PC-9 (cell line): ENCODE data around the gene NPR2. TPM values are rescaled to one million over a fixed set of nuclear protein-coding genes. Genes with fewer than 3 reads are reported as not detected.

Experiments
- BruUV-seq: library from RNA; stranded (reverse); fragments of 400-500 nt; replicated peaks from 2 replicates; lab custom pipeline; 2021; lab: Mats Ljungman, UMichigan
- CTCF ChIA-PET: fragments of 300-600 bp; sonication (Branson Sonifier 250); formaldehyde crosslinking; loops from one replicate; lab custom pipeline; 2022; ENCODE audit warnings: antibody characterized with exemption; lab: Charles Lee
- POLR2A ChIA-PET: fragments of 300-600 bp; sonication (Branson Sonifier 250); formaldehyde crosslinking; loops from one replicate; lab custom pipeline; 2022; ENCODE audit warnings: antibody characterized with exemption; ENCODE audit not compliant: unreplicated experiment; lab: Charles Lee
- DNase-seq, 2 experiments: peaks; one replicate each; pipeline versions ENCODE4 v3.0.0 to v3.0.0-alpha.2; 2015 to 2022; ENCODE audit warnings: mixed read lengths in 1 of 2
- H2AFZ ChIP-seq: fragments of 200-600 bp; sonication (generic); 2 replicates; pipeline ENCODE4 v1.8.1; 2017; ENCODE audit warnings: antibody characterized with exemption
- H3F3A ChIP-seq: fragments of 200-600 bp; sonication (generic); 2 replicates; pipeline ENCODE4 v1.8.1; 2017; ENCODE audit warnings: antibody characterized with exemption, mild to moderate bottlenecking, low read depth; ENCODE audit not compliant: insufficient read depth
- H3K27ac ChIP-seq: fragments of 200-600 bp; sonication (generic); 2 replicates; pipeline ENCODE4 v1.6.1; 2016; ENCODE audit warnings: mixed run types
- H3K27me3 ChIP-seq: fragments of 200-600 bp; sonication (generic); 2 replicates; pipeline ENCODE4 v1.6.1; 2016; ENCODE audit warnings: low read depth, mixed run types; ENCODE audit not compliant: insufficient read depth
- H3K36me3 ChIP-seq: fragments of 200-600 bp; sonication (generic); 2 replicates; pipeline ENCODE4 v1.6.1; 2016; ENCODE audit warnings: low read depth, mixed run types
- H3K4me1 ChIP-seq: fragments of 200-600 bp; sonication (generic); replicated peaks from 2 replicates; pipeline ENCODE4 v1.6.1; 2016; ENCODE audit warnings: mixed run types; ENCODE audit not compliant: insufficient read depth
- H3K4me2 ChIP-seq: fragments of 200-600 bp; sonication (generic); 2 replicates; pipeline ENCODE4 v1.6.1; 2017; ENCODE audit warnings: mixed run types
- H3K4me3 ChIP-seq: fragments of 200-600 bp; sonication (generic); 2 replicates; pipeline ENCODE4 v1.6.1; 2016; ENCODE audit warnings: mixed run types
- H3K79me2 ChIP-seq: fragments of 200-600 bp; sonication (generic); 2 replicates; pipeline ENCODE4 v1.6.1; 2017; ENCODE audit warnings: low read depth, mixed run types
- H3K9me2 ChIP-seq: fragments of 200-600 bp; sonication (generic); 2 replicates; pipeline ENCODE4 v1.8.1; 2017; ENCODE audit warnings: mild to moderate bottlenecking; ENCODE audit not compliant: insufficient read depth
- H3K9me3 ChIP-seq: fragments of 200-600 bp; sonication (generic); 2 replicates; pipeline ENCODE4 v1.8.1; 2016; ENCODE audit warnings: low read depth; ENCODE audit not compliant: insufficient read depth
- H4K20me1 ChIP-seq: fragments of 200-600 bp; sonication (generic); 2 replicates; pipeline ENCODE4 v1.8.1; 2017; ENCODE audit not compliant: insufficient read depth
- EZH2 ChIP-seq: fragments of 200-600 bp; sonication (generic); IDR thresholded peaks from 2 replicates; pipeline ENCODE4 v1.8.0; 2017; ENCODE audit warnings: antibody characterized with exemption, low read depth
- intact Hi-C: fragments of 100-400 bp; cut with micrococcal nuclease; formaldehyde crosslinking; loops from one replicate; pipeline ENCODE4 v1.10.0; 2022; ENCODE audit not compliant: unreplicated experiment
- total RNA-seq: library from RNA; stranded (reverse); gene quantifications from 2 replicates; pipeline ENCODE4 v1.2.3, GENCODE V29; 2021
- TF ChIP-seq, protein P1 (sequence below): fragments of 200-600 bp; sonication (generic); conservative IDR thresholded peaks from 2 replicates; pipeline ENCODE4 v1.6.1; 2017; ENCODE audit warnings: mixed run types, antibody characterized with exemption, mild to moderate bottlenecking, moderate library complexity

Gene NPR2
- total RNA-seq, 1 experiment from 2014 or later = 11.3 TPM

- Histone ChIP-seq H3K79me2 (no peaks in the 10 kb centered on the region), H3F3A (no peaks in the 10 kb centered on the region; the same call in 1 of the 2 replicates), H2AFZ (no peak overlapping the region), H4K20me1 (no peaks in the 10 kb centered on the region), H3K4me1 (peaks cover 12% of the 10 kb centered on the region), H3K9me2 (no peaks in the 10 kb centered on the region), H3K27me3 (no peaks in the 10 kb centered on the region), H3K9me3 (no peaks in the 10 kb centered on the region), H3K4me2 (no peak overlapping the region), H3K36me3 (no peaks in the 10 kb centered on the region), H3K4me3 (no peak overlapping the region), H3K27ac (no peak overlapping the region)
- ChIA-PET CTCF (no interaction called here), POLR2A (no interaction called here)
- TF ChIP-seq, protein P1, sequence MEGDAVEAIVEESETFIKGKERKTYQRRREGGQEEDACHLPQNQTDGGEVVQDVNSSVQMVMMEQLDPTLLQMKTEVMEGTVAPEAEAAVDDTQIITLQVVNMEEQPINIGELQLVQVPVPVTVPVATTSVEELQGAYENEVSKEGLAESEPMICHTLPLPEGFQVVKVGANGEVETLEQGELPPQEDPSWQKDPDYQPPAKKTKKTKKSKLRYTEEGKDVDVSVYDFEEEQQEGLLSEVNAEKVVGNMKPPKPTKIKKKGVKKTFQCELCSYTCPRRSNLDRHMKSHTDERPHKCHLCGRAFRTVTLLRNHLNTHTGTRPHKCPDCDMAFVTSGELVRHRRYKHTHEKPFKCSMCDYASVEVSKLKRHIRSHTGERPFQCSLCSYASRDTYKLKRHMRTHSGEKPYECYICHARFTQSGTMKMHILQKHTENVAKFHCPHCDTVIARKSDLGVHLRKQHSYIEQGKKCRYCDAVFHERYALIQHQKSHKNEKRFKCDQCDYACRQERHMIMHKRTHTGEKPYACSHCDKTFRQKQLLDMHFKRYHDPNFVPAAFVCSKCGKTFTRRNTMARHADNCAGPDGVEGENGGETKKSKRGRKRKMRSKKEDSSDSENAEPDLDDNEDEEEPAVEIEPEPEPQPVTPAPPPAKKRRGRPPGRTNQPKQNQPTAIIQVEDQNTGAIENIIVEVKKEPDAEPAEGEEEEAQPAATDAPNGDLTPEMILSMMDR = no peak
- TF ChIP-seq EZH2 = no peak
- intact Hi-C loops = no loop called here
- BruUV-seq = no TSS peak
- DNase-seq = no peak
Measured at GRCh38 chr9:35836595-35836994, 45.2 kb downstream of the NPR2 start.

DNA sequence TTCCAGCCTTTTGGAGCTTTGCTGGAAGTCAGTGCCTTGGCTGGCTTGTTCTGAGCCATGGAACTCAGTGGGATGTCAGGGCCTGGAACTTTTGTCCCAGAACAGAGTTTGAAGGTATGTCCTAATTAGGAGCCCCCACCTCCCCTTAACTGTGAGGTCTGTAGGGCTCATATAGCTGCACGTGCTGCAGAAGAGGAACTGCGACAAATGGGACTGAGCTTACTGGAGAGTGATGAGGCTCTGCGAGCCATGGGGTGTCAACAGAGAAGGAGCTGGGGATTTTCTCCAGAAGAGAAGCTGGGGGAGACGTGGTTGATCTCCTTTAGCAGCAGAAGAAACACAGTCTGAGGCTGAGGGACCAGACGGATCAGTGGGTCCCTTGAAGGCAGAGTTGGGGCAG is 48.5 kb downstream of the NPR2 start:
- H3K4me1 ChIP-seq = peaks cover 10% of the 10 kb centered on the region
- TF ChIP-seq, protein P1 = no peak
- TF ChIP-seq EZH2 = no peak
- H3F3A ChIP-seq = no peaks in the 10 kb centered on the region
- H3K4me2 ChIP-seq = no peak overlapping the region
- no peak overlapping the region for H3K4me3 ChIP-seq
- no peaks in the 10 kb centered on the region for H3K9me2 ChIP-seq
- no peak overlapping the region for H2AFZ ChIP-seq
- H4K20me1 ChIP-seq = no peaks in the 10 kb centered on the region
- CTCF ChIA-PET = no interaction called here
- no peaks in the 10 kb centered on the region for H3K9me3 ChIP-seq
- POLR2A ChIA-PET = no interaction called here
- intact Hi-C loops = no loop called here
- no TSS peak for BruUV-seq
- no peaks in the 10 kb centered on the region for H3K79me2 ChIP-seq
- no peak for DNase-seq
- H3K27me3 ChIP-seq = no peaks in the 10 kb centered on the region
- H3K27ac ChIP-seq = no peak overlapping the region
- H3K36me3 ChIP-seq = no peaks in the 10 kb centered on the region

DNA sequence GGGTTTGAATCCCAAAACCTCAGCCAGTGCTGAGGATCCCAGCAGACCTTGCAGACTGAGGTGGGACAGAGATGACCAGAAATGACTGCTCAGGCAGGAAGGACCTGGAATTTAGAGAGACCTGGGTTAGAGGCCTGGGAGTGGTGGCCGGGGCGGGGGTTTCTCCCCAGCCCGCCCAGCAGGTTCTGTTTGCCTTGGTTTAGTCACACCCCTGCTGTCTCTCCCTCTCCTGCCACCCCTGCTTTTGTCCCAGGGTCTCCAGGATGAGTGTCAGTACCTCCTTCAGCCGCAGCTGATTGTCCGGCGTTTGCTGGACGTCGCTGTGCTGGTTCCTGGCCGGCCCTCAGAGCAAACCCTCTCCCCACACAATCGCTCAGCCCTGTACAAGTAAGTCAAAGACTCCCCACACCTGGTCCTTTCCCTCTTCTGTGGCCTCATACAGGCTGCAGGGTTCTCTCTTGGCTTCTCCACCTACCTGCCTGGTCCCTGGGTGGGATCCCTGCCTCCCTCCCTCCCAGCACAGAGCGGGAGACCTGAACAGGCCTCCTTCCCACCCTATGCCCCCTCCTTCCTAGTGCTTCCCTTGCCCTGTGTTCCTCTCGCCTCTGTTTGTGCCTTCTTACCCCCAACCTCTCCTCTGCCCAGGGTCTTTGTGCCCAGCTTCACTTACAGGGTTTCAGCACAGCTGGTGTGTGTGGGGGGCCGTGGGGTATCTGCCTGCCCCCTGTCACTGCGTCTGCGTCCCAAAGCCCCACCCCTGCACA is 49.7 kb downstream of the NPR2 start:
- no peaks in the 10 kb centered on the region for H3K36me3 ChIP-seq
- H4K20me1 ChIP-seq = no peaks in the 10 kb centered on the region
- no peak for DNase-seq
- no peaks in the 10 kb centered on the region for H3K9me2 ChIP-seq
- H3K79me2 ChIP-seq = no peaks in the 10 kb centered on the region
- peaks cover 6% of the 10 kb centered on the region for H3F3A ChIP-seq
- no peaks in the 10 kb centered on the region for H3K9me3 ChIP-seq
- no peak for TF ChIP-seq EZH2
- TF ChIP-seq, protein P1 = no peak
- ChIA-PET POLR2A (no interaction called here), CTCF (no interaction called here)
- H3K4me3 ChIP-seq = no peak overlapping the region
- intact Hi-C loops = no loop called here
- H3K27ac ChIP-seq = no peak overlapping the region
- no peak overlapping the region for H3K4me2 ChIP-seq
- no peak overlapping the region for H2AFZ ChIP-seq
- H3K4me1 ChIP-seq = peaks cover 18% of the 10 kb centered on the region
- no TSS peak for BruUV-seq
- no peaks in the 10 kb centered on the region for H3K27me3 ChIP-seq
